HG03520 (cell line): ENCODE results near the gene CASD1.

Experiments
- ATAC-seq: cut with Tn5 transposase; IDR thresholded peaks from one replicate; pipeline ENCODE4 v1.9.1; 2021; ENCODE audit warnings: mild to moderate bottlenecking, moderate library complexity; ENCODE audit not compliant: unreplicated experiment

Gene CASD1

DNA sequence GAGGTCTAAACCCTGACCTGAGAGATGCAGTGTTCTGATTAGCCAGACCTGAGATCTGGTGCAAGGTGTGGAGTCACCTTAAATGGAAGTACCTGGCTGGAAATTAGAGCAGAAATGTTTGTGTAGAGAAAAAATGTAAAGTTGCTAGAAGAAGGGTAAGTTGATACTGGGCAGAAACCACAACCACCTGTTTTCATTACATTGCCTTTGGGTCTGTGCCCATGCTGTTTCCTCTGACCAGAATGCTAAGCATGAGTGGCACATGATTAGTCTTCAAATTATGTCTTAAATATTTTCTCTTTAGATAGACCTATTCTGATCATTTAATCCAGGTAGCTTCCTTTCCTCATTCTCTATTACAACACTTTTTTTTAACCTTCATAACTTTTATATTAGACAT is 69.0 kb downstream of the CASD1 start:
- no peak for ATAC-seq

DNA sequence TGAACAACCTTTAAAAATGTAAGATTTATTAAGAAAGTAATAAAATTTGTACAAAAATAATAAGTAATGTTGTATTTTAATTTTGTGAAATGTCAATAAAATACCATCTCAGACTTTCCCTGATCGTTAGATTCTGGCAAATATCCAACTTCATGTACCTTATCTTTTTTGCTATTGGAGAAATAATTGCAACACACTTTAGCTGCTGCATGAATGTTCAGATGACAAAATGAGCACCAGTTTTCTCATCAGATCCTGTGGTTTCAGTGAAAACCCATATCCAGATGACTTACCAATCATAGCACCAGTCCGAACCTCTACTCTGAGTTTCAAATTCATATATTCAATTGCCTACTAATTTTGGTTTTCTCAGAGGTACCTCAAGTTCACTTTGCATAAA is 69.9 kb downstream of the CASD1 start:
- ATAC-seq, result no peak

DNA sequence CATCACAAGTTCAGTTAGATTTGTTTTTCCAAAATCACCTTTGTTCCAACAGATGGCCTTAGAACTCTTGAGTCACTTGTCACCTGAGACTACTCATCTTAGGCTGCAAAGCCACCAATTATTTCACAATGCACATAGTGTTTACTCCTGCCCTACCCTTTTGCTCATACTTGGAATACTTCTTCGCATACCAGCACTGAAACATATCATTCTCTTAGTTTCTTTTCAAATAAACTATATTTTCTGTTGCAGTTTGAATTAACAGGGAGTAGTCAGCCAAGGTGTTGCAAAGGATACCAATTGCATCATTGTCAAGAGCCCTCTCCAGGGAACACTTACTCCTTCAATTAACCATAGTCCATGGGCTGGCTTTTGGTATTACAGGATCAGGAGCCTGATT is 71.0 kb downstream of the CASD1 start:
- ATAC-seq, result no peak

DNA sequence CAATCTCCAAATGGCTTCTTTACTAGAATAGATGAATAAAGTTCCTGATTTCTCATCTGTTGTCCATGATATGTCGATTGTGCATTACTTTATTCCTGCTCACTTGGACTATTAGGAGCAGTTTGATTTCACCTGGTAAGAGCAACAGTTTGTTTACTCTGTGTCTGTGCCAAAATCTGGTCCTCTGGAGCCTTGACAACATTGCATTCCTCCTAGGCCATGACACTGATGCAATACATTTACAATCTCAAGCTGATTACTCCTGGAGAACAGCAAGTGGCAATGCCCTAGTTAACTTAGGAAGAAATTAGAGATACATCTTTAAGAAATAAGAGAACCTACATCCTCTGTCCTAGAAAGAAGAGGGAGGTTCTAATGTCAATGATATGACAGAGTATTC is 74.5 kb downstream of the CASD1 start:
- ATAC-seq, result no peak

GRCh38 chr7:94588075-94588474 is 78.5 kb downstream of the CASD1 start:
- ATAC-seq, result no peak

- no peak for ATAC-seq
Measured at GRCh38 chr7:94590526-94591162, 81.0 kb downstream of the CASD1 start.

- ATAC-seq, result no peak
Measured at GRCh38 chr7:94591176-94591575, 81.6 kb downstream of the CASD1 start.

GRCh38 chr7:94594882-94595281 is 85.3 kb downstream of the CASD1 start:
- ATAC-seq, result no peak

DNA sequence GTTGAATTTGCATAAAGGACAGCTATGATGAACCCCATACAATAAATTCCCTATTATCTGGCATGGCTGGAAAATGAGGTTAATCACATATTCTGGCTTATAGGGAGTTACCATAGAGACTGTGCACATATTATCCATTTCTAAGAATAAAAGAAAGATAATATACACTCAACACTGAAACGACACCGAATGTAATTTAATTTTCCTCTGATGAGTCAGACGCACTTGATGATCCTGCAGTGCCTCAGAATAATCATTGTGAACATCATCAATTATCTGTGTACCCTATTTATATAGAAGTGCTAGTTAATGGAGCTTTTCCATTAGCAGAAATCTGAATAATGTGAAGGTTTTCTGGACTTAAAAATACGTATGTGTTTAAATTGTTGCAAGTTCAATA is 86.1 kb downstream of the CASD1 start:
- ATAC-seq, result no peak

GRCh38 chr7:94600267-94600666 is 90.7 kb downstream of the CASD1 start:
- no peak for ATAC-seq

DNA sequence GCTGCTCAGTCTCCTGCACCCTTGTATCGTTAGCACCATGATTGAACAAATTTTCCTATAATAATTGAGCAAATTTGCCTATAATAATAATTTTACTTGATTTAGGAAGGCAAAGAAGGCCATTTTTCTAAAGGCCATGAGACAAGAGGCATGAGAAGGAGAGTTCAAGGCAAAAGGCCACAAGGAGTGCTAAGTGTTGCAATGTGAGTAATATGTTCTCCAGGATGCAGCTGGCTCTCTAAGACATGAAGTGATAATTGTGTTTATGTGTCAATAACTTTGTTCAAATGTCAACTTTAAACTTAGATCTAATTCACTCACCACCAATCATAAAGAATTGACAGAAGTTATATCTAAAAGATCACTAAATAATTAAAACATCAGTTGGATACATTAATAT is 92.6 kb downstream of the CASD1 start:
- no peak for ATAC-seq

DNA sequence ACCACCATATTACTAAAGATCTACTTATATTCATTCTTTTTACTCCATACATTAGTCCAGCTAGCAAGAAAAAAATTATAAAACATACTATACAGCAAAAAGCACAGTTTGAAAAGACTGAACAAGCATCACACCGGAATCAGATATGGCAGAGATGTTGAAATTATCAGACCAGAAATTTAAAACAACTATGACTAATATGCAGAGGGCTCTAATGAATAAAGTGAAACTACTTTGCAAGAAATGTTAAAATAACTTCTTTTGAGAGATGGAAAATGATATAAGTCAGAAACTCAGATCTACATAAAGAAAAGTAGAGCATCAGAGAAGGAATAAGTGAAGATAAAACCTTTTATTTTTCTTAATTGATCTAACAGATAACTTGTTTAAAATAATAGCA is 95.4 kb downstream of the CASD1 start:
- ATAC-seq, result peak; percentile 69
